GM21786 (cell line): ENCODE measurements around the gene ELP1.
A peak's percentile ranks its signal among the peaks of the same experiment; 100 is the strongest.
"Not testable (repeated sequence)": the region's sequence is repeated elsewhere in the genome, so short reads cannot be mapped to it uniquely, and the experiment has no call there.

ENCODE experiments used
- ATAC-seq: cut with Tn5 transposase; IDR thresholded peaks from one replicate; pipeline ENCODE4 v1.9.1; 2021; ENCODE audit not compliant: unreplicated experiment

The ELP1 gene

DNA sequence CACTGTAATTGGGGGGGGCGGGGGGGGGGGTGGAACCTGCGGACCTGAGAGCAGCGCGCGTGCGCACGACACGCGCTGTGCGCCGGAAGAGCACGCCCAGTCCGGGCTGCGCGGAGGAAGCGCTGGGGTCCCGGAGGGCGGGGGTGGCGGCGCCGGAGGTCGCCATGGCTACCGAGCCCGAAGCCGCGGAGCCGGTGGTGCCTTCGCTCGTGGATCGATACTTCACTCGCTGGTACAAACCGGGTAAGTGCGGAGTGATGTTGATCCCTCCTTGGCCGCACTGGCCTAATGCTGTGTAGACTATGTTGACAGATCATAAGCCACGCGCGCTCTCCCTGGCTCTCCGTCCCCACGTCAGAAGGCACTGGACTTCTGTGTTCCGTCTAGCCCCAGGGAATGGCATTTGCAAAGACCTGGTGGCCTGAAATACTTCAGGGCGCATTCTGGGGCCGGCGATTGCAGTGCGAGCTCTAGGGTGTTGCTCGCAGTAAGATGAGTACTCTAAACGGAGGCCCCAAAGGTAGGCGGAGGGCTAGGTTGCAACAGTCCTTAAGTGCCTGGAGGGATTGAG lies 484 bp upstream of the ELP1 start, which contains the start of gene ABITRAM:
Gene ABITRAM, plus strand, starts transcription at position 78 of the 571 bp plus-strand sequence. Its CDS starts 87 bp downstream, at position 165.
- peak; percentile 74 for ATAC-seq

DNA sequence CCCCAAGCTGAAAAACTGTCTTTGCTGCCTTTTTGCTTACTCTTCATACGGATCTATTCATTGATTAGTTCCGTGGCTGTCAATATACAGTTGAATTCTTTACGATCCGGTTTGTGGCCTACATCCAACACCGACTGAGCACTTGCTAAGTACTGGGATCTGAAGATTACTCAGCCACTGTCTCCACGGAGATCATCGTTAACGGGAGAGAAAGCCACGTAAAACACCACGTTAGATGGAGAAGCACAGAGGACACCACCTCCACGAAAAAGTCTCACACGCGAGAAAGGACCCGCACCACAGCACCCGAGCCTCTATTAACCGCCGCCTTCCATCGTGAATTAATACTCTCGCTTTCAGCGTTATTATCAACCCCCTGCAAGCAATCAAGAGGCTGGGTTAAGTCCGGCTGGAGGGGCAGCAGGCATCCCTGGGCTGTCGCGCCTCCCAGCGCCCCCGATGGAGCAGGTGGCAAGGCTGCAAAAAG lies 650 bp downstream of the ELP1 start:
- no peak for ATAC-seq

DNA sequence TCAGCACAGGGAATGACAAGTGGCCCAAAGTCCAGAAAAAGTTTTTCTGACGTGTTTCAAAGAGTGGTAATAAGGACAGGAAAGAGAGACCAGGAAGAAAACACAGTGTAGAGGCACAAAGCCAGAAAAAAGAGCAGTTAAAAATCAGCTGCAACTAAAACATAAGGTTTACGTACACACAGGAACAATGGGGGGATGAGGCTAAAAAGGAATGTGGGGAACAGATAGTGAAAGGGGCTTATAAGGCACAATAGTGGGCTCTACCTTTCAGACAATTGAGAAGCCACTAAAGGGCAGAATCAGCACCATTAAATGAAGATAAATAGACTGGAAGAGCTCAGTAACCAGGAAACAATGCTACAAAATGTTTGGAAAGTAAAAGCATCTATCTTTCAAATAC lies 5.5 kb downstream of the ELP1 start:
- ATAC-seq = no peak

DNA sequence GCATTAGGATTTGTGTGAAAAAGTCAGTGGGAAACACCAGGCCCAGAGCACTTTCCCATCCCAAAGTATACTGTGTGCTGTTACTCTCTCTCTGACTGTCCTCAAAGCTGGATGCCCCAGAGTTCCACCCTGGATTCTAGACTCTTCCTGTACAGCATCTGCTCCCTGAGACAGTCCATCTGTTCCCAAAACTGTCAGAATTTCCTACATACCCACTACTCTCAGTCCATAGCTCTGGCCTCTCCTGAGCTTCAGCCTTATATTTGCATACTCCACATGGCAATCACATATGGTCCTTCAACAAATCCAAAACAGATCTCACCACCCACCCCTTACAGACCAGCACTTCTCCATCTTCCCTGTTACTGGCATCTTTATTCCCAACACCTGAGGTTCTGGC lies 9.5 kb downstream of the ELP1 start:
- ATAC-seq = no peak

DNA sequence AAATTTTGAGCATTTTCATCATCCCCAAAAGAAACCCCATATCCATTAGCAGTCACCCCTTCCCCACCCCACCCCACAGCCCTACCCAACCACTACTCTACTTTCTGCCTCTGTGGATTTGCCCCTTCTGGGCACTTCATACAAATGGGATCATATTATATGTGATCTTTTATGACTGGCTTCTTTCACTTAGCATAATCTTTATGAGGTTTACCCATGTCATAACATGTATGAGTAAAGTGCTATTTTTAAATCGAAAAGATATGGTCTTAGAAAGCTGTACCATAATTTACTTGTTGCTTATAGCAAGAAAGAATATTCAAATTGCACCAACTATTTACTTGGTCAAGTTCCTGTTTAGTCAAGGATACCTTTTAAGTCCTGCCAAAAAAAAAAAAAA lies 12.7 kb downstream of the ELP1 start:
- ATAC-seq = no peak

DNA sequence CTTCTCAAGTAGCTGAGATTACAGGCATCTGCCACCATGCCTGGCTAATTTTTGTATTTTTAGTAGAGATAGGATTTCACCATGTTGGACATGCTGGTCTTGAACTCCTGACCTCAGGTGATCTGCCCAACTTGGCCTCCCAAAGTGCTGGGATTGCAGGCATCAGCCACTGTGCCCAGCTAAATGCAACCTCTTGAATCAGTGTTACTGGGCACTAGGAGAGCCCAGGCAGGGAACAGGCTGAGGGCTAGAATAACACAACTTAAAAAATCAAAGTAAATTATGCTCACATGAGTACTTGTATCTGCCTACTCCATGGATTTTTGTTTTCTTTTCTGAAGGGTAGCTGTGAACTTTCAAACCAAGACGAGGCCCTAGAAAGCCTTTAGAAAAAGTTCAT lies 13.5 kb downstream of the ELP1 start:
- ATAC-seq = not testable (repeated sequence)

DNA sequence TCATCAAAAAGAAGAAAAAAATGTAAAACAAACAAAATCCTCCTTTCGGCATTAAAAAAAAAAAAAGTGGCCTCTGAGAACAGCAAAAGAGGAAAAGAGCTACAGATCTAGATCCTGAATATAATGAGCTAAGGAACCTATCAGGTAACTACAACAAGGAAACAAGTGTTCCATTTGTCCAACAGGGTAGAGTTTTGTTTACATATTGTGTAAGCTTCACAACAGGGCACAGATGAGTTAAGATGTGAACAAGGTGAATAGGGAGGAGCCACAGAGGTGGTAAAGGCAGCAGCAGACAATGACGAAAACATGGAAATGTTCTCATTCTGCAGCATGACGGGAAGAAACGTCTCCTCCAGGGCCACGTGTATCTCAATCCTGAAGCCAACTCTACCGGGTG lies 14.4 kb downstream of the ELP1 start:
- no peak for ATAC-seq

DNA sequence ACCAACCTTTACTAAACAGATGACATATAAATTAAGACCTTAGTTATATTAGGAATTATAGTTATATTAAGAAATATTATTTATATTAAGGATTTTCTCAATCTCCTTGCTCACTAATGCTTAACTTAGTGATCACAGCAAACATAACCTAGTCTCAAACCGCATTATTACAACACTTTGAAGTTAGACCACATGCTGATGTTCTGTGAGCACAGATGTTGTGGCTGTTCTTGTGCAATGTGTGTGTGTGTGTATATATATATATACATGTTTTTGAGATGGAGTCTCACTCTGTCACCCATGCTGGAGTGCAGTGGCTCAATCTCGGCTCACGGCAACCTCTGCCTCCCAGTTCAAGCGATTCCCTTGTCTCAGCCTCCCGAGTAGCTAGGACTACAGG lies 20.5 kb downstream of the ELP1 start:
- no peak for ATAC-seq

DNA sequence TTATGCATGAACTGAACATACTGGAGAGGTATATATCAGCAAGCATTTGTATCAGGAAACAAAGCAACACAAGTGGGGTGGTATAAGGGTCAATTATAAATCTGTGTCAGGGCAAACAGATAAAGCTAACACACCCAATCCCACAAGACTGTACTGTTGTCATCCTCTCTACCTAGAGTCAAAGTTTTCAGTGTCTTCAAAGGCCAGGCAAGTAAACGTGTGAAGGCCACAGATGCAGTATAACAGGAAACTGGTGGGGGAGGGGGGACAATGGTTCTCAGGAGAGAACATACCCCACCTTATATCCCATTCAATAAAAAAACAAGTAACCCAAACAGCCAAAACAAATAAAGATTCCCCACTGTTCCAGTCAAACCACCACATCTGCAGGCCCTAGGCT lies 22.1 kb downstream of the ELP1 start:
- ATAC-seq = no peak

DNA sequence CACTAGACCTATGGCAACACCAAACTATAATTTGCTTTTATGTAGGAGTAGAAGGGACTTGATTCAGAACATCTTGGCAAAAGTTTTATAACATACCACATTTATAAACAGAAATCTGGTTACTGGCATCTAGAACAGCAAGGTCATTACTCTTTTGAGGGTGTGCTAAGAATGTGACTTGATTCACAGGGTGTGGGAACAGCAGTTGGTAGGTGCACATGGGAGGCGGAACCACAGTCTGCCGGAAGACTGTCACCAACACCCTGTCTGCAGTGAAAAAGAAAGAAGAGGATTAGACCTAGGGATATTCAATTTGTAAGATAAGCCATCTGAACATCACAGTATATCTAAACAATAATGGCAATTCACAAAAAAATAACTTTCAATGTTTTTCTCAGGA lies 23.0 kb downstream of the ELP1 start:
- ATAC-seq = no peak

DNA sequence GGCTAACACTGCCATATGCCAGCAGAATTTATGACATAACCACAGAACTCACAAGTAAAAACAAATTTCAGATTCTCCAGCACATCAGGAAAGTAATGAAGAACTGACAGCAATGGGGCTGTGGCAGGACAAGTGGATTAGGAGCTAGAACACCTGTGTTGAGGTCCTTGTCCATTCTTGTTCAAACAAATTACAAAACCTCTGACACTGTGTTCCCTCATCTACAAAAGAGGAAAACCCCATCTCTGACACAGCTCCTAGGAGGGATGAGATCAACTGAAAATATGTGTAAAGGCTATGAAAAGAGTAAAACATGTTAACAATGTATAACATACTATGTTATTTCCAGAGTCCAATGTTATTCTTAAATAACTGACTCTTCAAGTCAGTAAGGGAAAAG lies 23.5 kb downstream of the ELP1 start:
- ATAC-seq = no peak

DNA sequence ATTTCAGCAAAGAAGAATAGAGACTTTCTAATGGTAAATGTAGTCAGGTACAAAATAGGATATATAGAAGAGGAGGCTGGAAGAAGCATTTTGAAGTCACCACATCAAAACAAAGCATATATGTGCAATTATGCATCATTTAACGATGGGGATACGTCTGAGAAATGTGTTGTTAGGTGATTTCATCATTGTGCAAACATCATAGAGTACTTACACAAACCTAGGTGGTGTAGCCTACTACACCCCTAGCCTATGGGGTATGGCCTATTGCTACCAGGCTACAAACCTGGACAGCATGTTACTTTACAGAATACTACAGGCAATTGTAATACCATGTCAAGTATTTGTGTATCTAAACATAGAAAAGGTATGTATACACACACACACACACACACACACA lies 28.4 kb downstream of the ELP1 start:
- no peak for ATAC-seq

DNA sequence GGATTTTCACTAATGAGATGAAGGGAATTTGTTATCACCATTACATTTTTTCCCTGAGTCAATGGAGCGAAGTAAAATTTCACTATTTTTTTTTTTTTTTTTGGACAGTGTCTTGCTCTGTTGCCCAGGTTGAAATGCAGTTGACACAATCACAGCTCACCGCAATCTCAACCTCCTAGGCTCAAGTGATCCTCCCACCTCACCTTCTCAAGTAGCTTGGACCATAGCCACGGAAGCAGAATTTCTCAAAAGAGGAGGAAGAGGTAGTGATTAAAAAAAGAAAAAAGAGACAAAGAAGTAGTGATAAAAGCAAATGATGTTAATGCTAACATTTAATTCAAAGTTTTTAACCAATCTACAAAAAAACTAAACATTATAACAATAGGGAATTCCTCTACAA lies 29.8 kb downstream of the ELP1 start:
- ATAC-seq = no peak

DNA sequence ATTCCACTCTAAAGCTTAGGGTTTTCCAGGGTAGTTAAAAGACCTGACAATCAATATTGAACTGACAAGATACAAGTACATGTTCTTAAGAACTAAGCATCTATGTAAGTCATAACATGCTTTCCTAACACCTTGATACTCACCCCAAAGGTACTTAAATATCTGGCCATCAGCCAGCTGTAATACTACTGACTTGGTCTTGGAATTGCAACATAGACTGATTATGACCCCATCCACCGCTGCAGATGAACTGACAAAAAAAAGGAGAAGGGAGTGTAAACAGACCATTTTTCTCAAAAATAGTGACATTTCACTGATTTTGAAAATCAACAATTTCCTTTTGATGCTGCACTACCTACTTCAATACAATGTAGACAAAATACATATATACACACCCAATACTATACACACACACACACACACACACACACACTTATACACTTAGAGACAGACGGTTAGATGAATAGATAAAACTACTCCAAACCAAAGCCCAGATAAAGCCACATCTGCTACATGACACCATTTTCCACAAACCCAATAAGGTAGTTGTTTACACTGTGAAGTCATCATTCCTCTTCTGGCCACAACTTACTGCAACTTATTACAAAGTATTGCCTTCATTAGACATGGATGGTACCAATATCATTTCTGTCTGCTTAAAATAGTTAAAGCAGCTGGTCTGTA lies 30.4 kb downstream of the ELP1 start:
- no peak for ATAC-seq

DNA sequence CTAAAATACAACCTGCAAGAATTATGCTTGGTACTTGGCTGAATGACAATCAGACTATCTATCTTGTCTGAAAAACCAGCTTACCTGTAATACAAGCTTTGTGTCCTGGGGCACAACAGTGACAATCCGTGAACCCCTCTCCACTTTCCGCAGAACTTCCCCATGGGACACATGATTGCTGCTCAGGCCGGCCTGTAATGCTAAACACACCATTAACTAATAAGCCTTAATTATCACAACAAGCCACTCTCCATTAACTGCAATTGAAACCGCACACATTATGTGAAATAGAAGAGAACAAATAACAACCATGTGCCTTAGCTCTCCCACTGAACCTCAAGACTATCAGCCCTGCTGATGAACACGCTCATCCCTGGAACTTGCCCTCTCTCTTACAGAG lies 33.7 kb downstream of the ELP1 start:
- ATAC-seq = no peak

DNA sequence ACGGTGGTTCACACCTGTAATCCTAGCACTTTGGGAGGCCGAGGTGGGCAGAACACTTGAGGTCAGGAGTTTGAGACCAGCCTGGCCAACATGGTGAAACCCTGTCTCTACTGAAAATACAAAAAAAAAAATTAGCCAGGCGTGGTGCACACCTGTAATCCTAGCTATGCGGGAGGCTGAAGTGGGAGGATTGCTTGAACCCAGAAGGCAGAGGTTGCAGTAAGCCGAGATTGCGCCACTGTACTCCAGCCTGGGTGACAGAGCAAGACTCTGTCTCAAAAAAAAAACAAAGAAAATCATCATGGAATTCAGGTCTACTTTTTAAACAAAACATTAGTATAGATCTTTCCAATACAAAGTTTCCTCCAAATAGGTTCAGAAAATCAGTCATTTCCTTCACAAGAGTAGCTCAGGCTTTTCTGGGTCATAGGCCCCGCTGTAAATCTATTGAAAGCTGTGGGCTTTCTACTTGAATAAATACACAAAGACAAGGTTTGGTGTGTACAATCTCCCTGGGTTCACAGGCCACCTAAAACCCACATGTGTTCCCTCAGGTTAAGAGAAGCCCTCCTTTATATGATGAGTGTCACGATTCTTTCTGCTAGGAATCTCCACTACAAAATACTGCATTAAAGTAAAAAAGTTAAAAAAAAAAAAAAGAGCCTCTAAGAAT lies 34.8 kb downstream of the ELP1 start:
- ATAC-seq = not testable (repeated sequence)

DNA sequence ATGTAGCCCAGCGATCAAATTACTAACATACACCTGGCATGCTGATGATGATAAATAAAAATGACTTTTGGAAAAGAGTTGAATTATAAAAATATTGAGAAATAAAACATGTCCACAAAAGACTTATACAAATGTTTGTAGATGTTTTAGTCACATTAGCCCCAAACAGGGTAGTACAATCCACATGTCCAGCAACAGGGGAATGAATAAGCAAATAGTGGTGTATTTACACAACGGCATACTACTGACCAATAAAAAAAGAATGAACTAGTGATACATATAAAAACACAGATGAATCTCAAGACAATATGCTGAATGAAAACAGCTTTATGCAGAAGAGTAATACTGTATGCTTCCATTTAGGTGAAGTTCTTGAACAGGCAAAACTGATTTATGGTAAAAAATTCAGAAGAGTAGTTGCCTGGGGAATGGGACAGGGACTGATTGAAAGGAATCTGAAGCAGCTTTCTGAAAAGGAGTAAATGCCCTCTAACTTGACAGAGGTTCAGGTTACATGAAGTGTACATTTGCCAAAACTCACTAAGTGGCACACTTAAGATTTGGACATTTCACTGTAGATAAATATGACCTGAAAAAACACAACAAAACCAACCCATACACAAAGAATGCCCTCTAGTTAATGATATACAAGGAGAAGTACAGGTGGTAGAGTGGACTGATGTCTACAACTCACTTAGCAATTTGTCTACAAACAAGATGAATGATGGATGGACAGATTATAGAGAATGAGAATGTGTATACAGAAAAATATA lies 36.4 kb downstream of the ELP1 start:
- ATAC-seq = no peak

DNA sequence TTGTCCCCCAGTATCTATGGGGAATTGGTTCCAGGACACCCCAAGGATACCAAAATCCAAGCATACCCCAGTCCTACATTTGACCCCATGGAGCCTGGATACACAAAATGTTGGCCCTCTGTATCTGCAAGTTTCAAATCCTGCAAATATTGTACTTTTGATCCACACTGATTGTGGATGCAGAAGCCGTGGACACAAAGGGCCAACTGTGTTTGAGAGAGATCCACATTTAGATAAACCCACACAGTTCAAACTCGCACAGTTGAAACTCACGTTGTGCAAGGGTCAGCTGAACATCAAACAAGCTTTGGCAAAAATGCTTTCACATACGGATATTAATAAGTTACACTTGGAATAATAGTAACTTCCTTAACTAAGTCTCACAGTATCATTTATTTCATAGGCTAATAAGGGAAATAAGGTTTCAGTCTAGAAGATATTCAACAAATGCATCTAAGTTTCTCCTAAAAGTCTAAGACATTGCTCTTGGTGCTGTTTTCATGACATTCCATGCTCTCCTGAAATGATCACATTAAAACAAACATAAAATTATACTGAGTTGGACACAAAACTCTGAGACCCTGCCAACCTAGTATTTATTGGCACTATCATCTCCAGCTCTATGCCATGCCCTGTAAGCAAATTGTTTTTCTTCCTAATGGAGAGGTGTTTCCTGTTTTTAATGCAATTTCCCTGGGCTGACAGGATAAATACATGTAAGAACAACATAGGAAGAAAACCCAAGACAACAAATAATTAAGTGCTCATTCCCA lies 39.5 kb downstream of the ELP1 start:
- no peak for ATAC-seq

DNA sequence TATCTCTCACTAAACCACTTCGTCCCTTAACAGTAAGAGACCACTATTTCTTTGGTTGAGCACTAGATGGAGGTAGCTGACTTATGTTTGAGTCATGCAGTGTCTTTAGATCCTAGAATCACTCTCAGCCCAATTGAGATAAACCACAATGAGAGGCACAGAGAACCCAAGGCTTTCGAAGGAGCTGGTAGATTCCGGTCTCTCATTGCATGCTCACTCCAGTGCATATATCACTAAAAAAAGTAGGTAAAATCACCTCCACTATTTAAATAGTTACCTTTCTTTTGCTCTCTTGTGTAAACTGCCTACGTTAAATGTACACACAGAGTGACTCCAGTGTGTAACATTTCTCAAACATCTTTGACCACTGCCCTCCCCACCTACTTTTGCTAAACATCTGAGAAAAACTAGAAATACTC lies 44.3 kb downstream of the ELP1 start:
- no peak for ATAC-seq

DNA sequence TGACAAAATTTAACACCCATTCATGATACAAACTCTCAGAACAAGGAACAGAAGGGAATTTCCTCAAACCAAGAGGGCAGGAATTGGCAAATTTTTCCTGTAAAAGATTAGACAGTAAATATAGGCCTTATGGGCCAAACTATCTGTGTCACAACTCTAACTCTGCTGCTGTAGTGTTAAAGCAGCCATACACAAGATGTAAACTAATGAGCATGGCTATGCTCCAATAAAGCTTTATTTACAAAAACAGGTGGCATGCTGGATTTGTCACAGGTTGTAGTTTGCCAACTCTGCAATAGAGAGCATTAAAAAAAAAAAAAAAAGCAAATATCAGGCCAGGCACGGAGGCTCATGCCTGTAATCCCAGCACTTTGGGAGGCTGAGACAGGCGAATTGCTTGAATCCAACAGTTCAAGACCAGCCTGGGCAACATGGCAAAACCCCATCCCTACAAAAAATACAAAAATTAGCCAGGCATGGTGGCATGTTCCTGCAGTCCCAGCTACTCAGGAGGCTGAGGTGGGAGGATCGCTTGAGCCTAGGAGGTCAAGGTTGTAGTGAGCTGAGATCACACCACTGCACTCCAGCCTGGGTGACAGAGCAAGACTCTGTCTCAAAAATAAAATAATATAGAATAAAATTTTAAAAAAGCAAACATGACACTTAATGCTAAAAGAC lies 47.2 kb downstream of the ELP1 start:
- not testable (repeated sequence) for ATAC-seq
